ENCODE data around the gene UBE2J1.

DNA sequence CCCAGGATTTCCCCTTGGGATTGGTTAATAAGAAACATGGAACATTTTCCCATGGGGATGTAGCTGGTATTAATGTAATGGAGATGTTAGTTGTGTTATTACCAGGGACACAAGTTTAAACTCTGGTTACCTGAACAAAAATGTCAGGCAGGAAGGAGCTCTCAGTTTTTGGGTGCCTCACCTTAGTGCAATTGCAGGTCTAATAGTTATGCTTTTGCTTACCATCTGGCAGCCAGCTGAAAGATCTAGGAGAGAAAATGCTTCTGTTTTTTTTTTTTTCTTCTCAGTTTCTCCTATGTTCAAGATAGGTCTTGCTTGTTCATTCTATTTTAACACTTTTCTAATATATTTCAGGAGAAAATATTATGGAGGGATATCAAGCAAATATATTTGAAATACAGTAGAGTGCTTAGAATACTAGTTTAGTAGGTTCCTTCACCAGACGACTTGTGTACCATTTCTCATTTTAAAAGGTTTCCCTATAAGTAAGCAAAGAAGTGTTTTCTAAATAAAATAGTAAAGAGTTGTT lies 4.2 kb upstream of the UBE2J1 start:
- TF ChIP-seq EZH2phosphoT487 (IDR thresholded peaks at IDR 0.05; ENCODE audit: insufficient read depth, low read depth) (no peak), EZH2 (IDR thresholded peaks at IDR 0.05; ENCODE audit: insufficient read depth, poor library complexity, severe bottlenecking) (no peak)
